M059J (cell line): ENCODE measurements around the gene USP10. TPM values are rescaled to one million over a fixed set of nuclear protein-coding genes. Genes with fewer than 3 reads are reported as not detected.
A peak's percentile ranks its signal among the peaks of the same experiment; 100 is the strongest.

Experiments used
- DNase-seq: peaks from one replicate; pipeline ENCODE4 v3.0.0-alpha.2; 2012; ENCODE audit warnings: low read depth
- total RNA-seq: library from RNA; depleted of rRNA; stranded (reverse); fragments of >200 nt; shearing (Covaris generic); gene quantifications from 2 replicates; pipeline ENCODE4 v1.2.3, GENCODE V29; 2014; rRNA removed

USP10 gene
- total RNA-seq, 1 experiment from 2014 or later: 80.6 TPM

DNA sequence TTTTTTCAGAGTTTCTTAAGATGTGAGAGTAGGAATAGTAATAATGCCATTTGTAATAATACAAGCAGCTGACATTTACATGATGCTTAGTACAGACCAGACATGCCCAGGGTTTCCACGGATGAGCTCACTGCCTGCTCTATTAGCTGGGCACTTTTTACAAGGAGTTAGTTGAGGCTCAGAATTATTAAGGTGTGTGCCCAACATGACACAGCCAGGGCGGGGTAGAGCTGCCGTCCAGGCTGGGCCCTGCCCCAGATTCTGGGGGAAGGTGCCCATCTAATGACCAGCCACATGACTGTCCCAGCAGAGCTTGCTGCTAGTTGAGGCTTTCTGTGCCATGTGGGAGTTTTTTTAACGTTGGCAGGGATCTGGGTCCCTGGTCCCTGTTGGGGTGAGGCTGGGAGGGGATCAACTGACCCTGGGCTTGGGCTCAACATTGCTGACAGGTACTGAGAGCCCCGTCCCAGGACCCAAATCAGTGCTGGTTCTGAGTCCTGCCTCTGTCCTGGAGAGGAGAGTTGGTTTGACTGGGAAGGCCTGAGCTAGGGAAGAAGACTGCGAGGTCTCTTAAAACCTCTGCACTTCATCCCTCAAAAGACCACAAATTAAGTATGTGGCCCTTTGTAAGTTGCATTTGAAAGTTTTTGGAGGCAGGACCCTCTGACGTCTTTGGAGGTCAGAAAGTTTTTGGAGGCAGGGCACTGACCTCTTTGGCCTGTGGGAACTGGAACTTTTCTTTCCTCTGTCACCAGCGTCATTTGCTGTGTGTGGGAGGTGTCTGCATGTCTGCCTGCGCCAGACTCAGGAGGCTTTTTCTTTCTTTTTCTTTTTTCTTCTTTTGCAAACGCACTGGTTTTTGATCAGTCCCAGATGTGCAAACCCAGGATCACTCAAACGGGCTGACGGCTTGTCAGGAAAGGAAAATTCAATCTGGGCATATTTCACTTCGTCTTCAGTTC, 122.2 kb downstream of the USP10 start:
- DNase-seq: no peak

GRCh38 chr16:84822990-84823389, 123.2 kb downstream of the USP10 start:
- DNase-seq: no peak

GRCh38 chr16:84823484-84823883, 123.7 kb downstream of the USP10 start:
- DNase-seq: no peak

- no peak for DNase-seq
These were observed 124.1 kb downstream of the USP10 start for GRCh38 chr16:84823926-84824325.

DNA sequence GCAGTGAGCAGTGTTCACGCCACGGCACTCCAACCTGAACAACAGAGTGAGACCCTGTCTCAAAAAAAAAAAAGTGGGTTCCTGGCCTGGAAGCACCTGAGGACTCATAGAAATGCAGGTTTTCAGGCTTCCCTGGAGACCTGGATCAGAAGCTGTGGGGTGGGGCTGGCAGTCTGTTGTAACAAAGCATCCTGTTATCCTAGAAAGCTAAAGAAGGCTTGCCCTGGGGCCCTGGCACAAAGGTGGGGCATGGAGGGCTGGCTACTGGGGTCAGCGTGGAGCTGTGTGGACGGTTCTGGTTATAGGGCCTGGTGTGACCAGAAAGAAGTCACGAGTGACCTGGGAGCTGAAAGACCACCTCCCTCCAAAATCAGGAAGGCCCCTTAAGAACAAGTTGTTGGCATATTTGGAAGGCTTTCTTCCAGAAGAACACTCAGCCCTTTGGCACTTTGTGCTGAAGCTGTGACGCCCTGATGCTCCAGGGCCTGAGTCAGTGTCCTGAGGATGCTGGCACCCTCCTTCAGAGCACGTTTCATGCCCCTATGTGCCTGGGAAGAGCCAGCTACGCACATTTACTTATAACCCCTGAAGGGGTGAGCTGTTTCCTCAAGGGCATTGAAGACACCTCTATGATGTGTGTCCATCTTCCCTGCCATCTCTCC, 126.2 kb downstream of the USP10 start:
- DNase-seq: peak; percentile 52

GRCh38 chr16:84826558-84826941, 126.8 kb downstream of the USP10 start:
- DNase-seq: no peak

GRCh38 chr16:84827131-84827574, 127.4 kb downstream of the USP10 start:
- DNase-seq: no peak

- no peak for DNase-seq
These were observed 128.1 kb downstream of the USP10 start for GRCh38 chr16:84827897-84828296.

- DNase-seq: no peak
These were observed 128.5 kb downstream of the USP10 start for GRCh38 chr16:84828322-84828721.

Other genes starting within 250 kb of the USP10 start
- gene MEAK7, start 195.3 kb upstream of the USP10 start, total RNA-seq: 24.4 and 37.5 TPM in 2 replicates
- gene COTL1, start 81.9 kb upstream of the USP10 start, total RNA-seq: 270 and 331 TPM in 2 replicates
- 23.5 and 39.6 TPM in 2 replicates for gene KLHL36, start 51.5 kb upstream of the USP10 start, total RNA-seq
- gene CRISPLD2, start 120.0 kb downstream of the USP10 start, total RNA-seq: 22.7 and 37.3 TPM in 2 replicates